Neural crest cell (in vitro differentiated cells): ENCODE measurements around the gene ZFYVE26. TPM values are rescaled to one million over a fixed set of nuclear protein-coding genes. Genes with fewer than 3 reads are reported as not detected.
"Not testable (repeated sequence)": the region's sequence is repeated elsewhere in the genome, so short reads cannot be mapped to it uniquely, and the experiment has no call there.

ENCODE experiments used
- DNase-seq: peaks from one replicate; pipeline ENCODE4 v3.0.0; 2021; ENCODE audit warnings: low read depth, mixed read lengths, low spot score
- H3K27ac Mint-ChIP-seq: one replicate; pipeline ENCODE4 v1.8.0; 2021; ENCODE audit warnings: mild to moderate bottlenecking, mixed read lengths; ENCODE audit not compliant: unreplicated experiment
- H3K27me3 Mint-ChIP-seq: 2 replicates; pipeline ENCODE4 v1.8.0; 2021; ENCODE audit warnings: low read depth, mild to moderate bottlenecking, mixed read lengths
- H3K36me3 Mint-ChIP-seq: 2 replicates; pipeline ENCODE4 v1.8.0; 2021; ENCODE audit warnings: low read depth, mild to moderate bottlenecking, mixed read lengths
- H3K4me1 Mint-ChIP-seq: 2 replicates; pipeline ENCODE4 v1.8.0; 2021; ENCODE audit warnings: mixed read lengths
- H3K4me3 Mint-ChIP-seq: one replicate; pipeline ENCODE4 v1.8.0; 2021; ENCODE audit warnings: mild to moderate bottlenecking, mixed read lengths
- H3K9me3 Mint-ChIP-seq: 2 replicates; pipeline ENCODE4 v1.8.0; 2021; ENCODE audit warnings: mixed read lengths
- CTCF ChIP-seq: fragments of 200-600 bp; sonication (generic); conservative IDR thresholded peaks from 2 replicates; pipeline ENCODE4 v1.5.0; 2021; ENCODE audit warnings: antibody characterized with exemption, mild to moderate bottlenecking
- total RNA-seq: library from RNA; stranded (reverse); gene quantifications from 2 replicates; pipeline ENCODE4 v1.2.1, GENCODE V29; 2021

Gene ZFYVE26
- total RNA-seq, 1 donor from 2014 or later: 24.3 TPM

GRCh38 chr14:67703997-67704396, 112.4 kb downstream of the ZFYVE26 start:
- no peak for DNase-seq
- no peaks in the 10 kb centered on the region for H3K27me3 Mint-ChIP-seq
- peaks cover 5% of the 10 kb centered on the region for H3K9me3 Mint-ChIP-seq
- no peak overlapping the region for H3K4me3 Mint-ChIP-seq
- no peak for TF ChIP-seq CTCF
- no peaks in the 10 kb centered on the region for H3K36me3 Mint-ChIP-seq
- no peak overlapping the region for H3K27ac Mint-ChIP-seq
- peaks cover 14% of the 10 kb centered on the region for H3K4me1 Mint-ChIP-seq

- not testable (repeated sequence) for H3K4me3 Mint-ChIP-seq, H3K9me3 Mint-ChIP-seq, H3K27me3 Mint-ChIP-seq, H3K36me3 Mint-ChIP-seq, DNase-seq
- Mint-ChIP-seq H3K4me1 (peaks cover 16% of the 10 kb centered on the region), H3K27ac (peak within 1 kb of the TSS; percentile 35)
Observed at GRCh38 chr14:67701492-67701891, 114.9 kb downstream of the ZFYVE26 start, which contains the start of gene RDH12. RDH12 (plus strand) TSS chr14:67701886; CDS start chr14:67722643, 20,757 bp downstream.

- H3K4me1 Mint-ChIP-seq: peaks cover 29% of the 10 kb centered on the region
- no peak for DNase-seq
- no peaks in the 10 kb centered on the region for H3K36me3 Mint-ChIP-seq
- H3K27ac Mint-ChIP-seq: no peak overlapping the region
- H3K4me3 Mint-ChIP-seq: no peak overlapping the region
- H3K9me3 Mint-ChIP-seq: no peaks in the 10 kb centered on the region
- H3K27me3 Mint-ChIP-seq: no peaks in the 10 kb centered on the region
- TF ChIP-seq CTCF: no peak
Observed at GRCh38 chr14:67698179-67698578, 118.2 kb downstream of the ZFYVE26 start.

GRCh38 chr14:67697006-67697405, 119.4 kb downstream of the ZFYVE26 start:
- Mint-ChIP-seq H3K4me1 (peaks cover 38% of the 10 kb centered on the region), H3K27ac (no peak overlapping the region), H3K36me3 (peaks cover 4% of the 10 kb centered on the region), H3K27me3 (no peaks in the 10 kb centered on the region), H3K9me3 (no peaks in the 10 kb centered on the region), H3K4me3 (peak overlapping the region; percentile 99)
- no peak for TF ChIP-seq CTCF
- no peak for DNase-seq

Other genes starting within 250 kb of the ZFYVE26 start
- gene PIGH, start 216.3 kb downstream of the ZFYVE26 start, total RNA-seq: 19.9 and 23.0 TPM in 2 replicates
- gene ARG2, start 196.7 kb downstream of the ZFYVE26 start, total RNA-seq: 19.1 and 22.2 TPM in 2 replicates
- gene VTI1B, start 142.0 kb downstream of the ZFYVE26 start, total RNA-seq: 103 and 112 TPM in 2 replicates
- 78.4 and 79.9 TPM in 2 replicates for gene RDH11, start 120.8 kb downstream of the ZFYVE26 start, total RNA-seq
- gene RDH12, start 114.7 kb downstream of the ZFYVE26 start, total RNA-seq: not detected in 2 replicates
- gene RAD51B, start 3.2 kb upstream of the ZFYVE26 start, total RNA-seq: 14.6 and 16.7 TPM in 2 replicates